ENCODE measurements around the gene RFNG. TPM values are rescaled to one million over a fixed set of nuclear protein-coding genes. Genes with fewer than 3 reads are reported as not detected.

RFNG gene
- total and polyA plus RNA-seq, 2 donors (not counting 1 experiment from before 2014, with no cell fraction given), result 30.1 to 44.5 TPM

GRCh38 chr17:82007495-82008257 lies 43.9 kb downstream of the RFNG start:
- Histone ChIP-seq H3K27ac (ENCODE audit: low read length in 2 of 2) (no peak overlapping the region), H3K36me3 (replicated peaks in 1 of 2; ENCODE audit: control extremely low read depth in 1 of 2, control insufficient read depth in 1 of 2, extremely low read depth in 1 of 2, insufficient read depth in 2 of 2, low read length in 1 of 2) (peaks cover 0 to 7% of the 10 kb centered on the region in 2 experiments), H3K9me3 (ENCODE audit: control extremely low read depth in 1 of 3, control insufficient read depth in 2 of 3, insufficient read depth in 1 of 3, low read length in 2 of 3) (no peaks in the 10 kb centered on the region), H2AFZ (ENCODE audit: insufficient read depth, low read depth, low read length, poor library complexity, severe bottlenecking) (no peak overlapping the region), H3K4me2 (replicated peaks; ENCODE audit: low read depth, low read length, poor library complexity, severe bottlenecking) (no peak overlapping the region), H4K20me1 (ENCODE audit: control insufficient read depth, insufficient read depth, low read length, poor library complexity, severe bottlenecking) (no peaks in the 10 kb centered on the region), H3K4me1 (ENCODE audit: control insufficient read depth in 2 of 2, insufficient read depth in 2 of 2, low read length in 2 of 2) (no peaks in the 10 kb centered on the region), H3K27me3 (replicated peaks in 1 of 4; ENCODE audit: control extremely low read depth in 1 of 4, control insufficient read depth in 3 of 4, insufficient read depth in 4 of 4, low read length in 3 of 4) (no peaks in the 10 kb centered on the region), H3K4me3 (ENCODE audit: control extremely low read depth in 1 of 5, extremely low read depth in 1 of 5, insufficient read depth in 1 of 5, low read depth in 2 of 5, low read length in 4 of 5) (no peak overlapping the region), H3K9ac (ENCODE audit: low read length) (no peak overlapping the region), H3K79me2 (ENCODE audit: control insufficient read depth, insufficient read depth, low read length) (peaks cover 3% of the 10 kb centered on the region)
- 77% methylated on average over 30 of the region's 30 CpGs for WGBS (ENCODE audit: insufficient coverage)
- no peak for DNase-seq
- no peak for ATAC-seq (ENCODE audit: low read depth)
- Mint-ChIP-seq H3K27ac (no peak overlapping the region), H3K27me3 (no peaks in the 10 kb centered on the region), H3K4me3 (no peak overlapping the region), H3K4me1 (no peaks in the 10 kb centered on the region), H3K9me3 (ENCODE audit: insufficient read depth) (no peaks in the 10 kb centered on the region)
- POLR2A ChIA-PET, result no interaction called here
- intact Hi-C loops (cut with micrococcal nuclease), result no loop called here
- CTCF ChIA-PET, result no interaction called here
- TF ChIP-seq, protein P1, sequence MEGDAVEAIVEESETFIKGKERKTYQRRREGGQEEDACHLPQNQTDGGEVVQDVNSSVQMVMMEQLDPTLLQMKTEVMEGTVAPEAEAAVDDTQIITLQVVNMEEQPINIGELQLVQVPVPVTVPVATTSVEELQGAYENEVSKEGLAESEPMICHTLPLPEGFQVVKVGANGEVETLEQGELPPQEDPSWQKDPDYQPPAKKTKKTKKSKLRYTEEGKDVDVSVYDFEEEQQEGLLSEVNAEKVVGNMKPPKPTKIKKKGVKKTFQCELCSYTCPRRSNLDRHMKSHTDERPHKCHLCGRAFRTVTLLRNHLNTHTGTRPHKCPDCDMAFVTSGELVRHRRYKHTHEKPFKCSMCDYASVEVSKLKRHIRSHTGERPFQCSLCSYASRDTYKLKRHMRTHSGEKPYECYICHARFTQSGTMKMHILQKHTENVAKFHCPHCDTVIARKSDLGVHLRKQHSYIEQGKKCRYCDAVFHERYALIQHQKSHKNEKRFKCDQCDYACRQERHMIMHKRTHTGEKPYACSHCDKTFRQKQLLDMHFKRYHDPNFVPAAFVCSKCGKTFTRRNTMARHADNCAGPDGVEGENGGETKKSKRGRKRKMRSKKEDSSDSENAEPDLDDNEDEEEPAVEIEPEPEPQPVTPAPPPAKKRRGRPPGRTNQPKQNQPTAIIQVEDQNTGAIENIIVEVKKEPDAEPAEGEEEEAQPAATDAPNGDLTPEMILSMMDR (IDR thresholded peaks at IDR 0.05), result no peak

- H2AFZ ChIP-seq (ENCODE audit: insufficient read depth, low read depth, low read length, poor library complexity, severe bottlenecking), result no peak overlapping the region
- ATAC-seq (ENCODE audit: low read depth) (no peak), DNase-seq (no peak)
- H3K9me3 ChIP-seq (ENCODE audit: control extremely low read depth in 1 of 3, control insufficient read depth in 2 of 3, insufficient read depth in 1 of 3, low read length in 2 of 3), result no peaks in the 10 kb centered on the region
- no peak for TF ChIP-seq EZH2 (IDR thresholded peaks at IDR 0.05; ENCODE audit: borderline replicate concordance, insufficient read depth, low read depth, low read length, poor library complexity, severe bottlenecking)
- TF ChIP-seq, protein P1 (IDR thresholded peaks at IDR 0.05), result no peak
- ChIA-PET POLR2A (no interaction called here), CTCF (no interaction called here)
- no peaks in the 10 kb centered on the region for H4K20me1 ChIP-seq (ENCODE audit: control insufficient read depth, insufficient read depth, low read length, poor library complexity, severe bottlenecking)
- H3K27ac ChIP-seq (ENCODE audit: low read length in 2 of 2), result no peak overlapping the region
- Mint-ChIP-seq H3K4me1 (no peaks in the 10 kb centered on the region), H3K4me3 (no peak overlapping the region), H3K27me3 (no peaks in the 10 kb centered on the region), H3K9me3 (ENCODE audit: insufficient read depth) (no peaks in the 10 kb centered on the region), H3K27ac (no peak overlapping the region)
- no peak overlapping the region for H3K4me2 ChIP-seq (replicated peaks; ENCODE audit: low read depth, low read length, poor library complexity, severe bottlenecking)
- WGBS (ENCODE audit: insufficient coverage), result 98% methylated on average over 5 of the region's 6 CpGs
- H3K9ac ChIP-seq (ENCODE audit: low read length), result no peak overlapping the region
- intact Hi-C loops (cut with micrococcal nuclease), result no loop called here
- no peak overlapping the region for H3K4me3 ChIP-seq (ENCODE audit: control extremely low read depth in 1 of 5, extremely low read depth in 1 of 5, insufficient read depth in 1 of 5, low read depth in 2 of 5, low read length in 4 of 5)
- H3K27me3 ChIP-seq (replicated peaks in 1 of 4; ENCODE audit: control extremely low read depth in 1 of 4, control insufficient read depth in 3 of 4, insufficient read depth in 4 of 4, low read length in 3 of 4), result no peaks in the 10 kb centered on the region
- peaks cover 3% of the 10 kb centered on the region for H3K79me2 ChIP-seq (ENCODE audit: control insufficient read depth, insufficient read depth, low read length)
- no peaks in the 10 kb centered on the region for H3K4me1 ChIP-seq (ENCODE audit: control insufficient read depth in 2 of 2, insufficient read depth in 2 of 2, low read length in 2 of 2)
- peaks cover 0 to 5% of the 10 kb centered on the region in 2 experiments for H3K36me3 ChIP-seq (replicated peaks in 1 of 2; ENCODE audit: control extremely low read depth in 1 of 2, control insufficient read depth in 1 of 2, extremely low read depth in 1 of 2, insufficient read depth in 2 of 2, low read length in 1 of 2)
Observed at GRCh38 chr17:82007228-82007494, 44.5 kb downstream of the RFNG start.
